HG03039 (cell line): Measurements from ENCODE around the gene HTR4.
"Not testable (repeated sequence)": the region's sequence is repeated elsewhere in the genome, so short reads cannot be mapped to it uniquely, and the experiment has no call there.

Experiments used
- ATAC-seq: cut with Tn5 transposase; IDR thresholded peaks from one replicate; pipeline ENCODE4 v1.9.1; 2021; ENCODE audit warnings: mild to moderate bottlenecking, moderate library complexity; ENCODE audit not compliant: unreplicated experiment

HTR4 gene

DNA sequence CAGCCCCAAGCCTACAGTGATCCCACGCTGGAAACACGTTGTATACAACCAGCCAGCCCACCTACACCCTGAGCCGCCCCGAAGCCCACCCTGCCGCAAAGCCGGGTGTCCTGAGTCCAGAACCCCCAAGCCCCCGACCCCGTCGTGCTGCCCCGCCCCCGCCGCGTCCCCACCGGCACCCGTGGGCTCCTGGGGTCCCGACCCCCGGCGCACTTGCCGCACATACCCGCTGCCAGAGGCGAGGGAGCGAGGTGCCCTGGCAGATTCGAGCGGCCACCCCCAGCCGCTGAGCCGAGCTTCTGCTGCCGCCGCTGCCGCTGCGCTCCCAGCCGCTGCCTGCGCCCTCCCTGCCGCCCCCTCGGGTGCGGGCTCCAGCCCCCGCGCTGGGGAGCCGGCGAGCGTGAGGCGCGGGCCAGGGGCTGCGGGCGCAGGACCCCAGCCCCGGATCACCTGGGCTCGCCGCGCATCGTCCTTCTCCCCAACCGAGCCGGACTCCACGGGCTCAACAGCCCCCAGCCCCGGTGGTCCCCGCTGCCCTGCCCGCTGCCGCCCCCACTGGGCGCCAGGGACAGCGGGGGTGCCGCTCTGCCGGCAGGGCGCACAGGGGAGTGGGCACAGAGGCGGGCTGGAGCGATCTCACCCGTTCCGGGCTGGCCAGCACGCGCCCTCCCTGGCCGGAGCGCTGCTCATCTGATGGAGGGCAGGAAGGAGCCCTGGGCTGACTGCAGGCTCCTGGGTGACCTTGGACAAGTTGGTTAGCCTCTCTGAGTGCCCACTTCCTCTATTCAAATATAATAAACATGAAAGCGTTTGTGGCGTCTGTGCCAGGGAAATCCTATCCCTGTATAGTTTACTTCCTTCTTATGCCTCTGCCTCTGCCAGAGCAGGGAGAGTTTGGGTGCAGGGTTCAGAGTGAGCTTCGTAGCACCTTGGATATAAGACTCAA lies at the start of gene HTR4:
Gene HTR4, minus strand, starts transcription at position 692 of the 946 bp plus-strand sequence. CDS start 17,513 bp downstream, outside the sequence.
- no peak for ATAC-seq

GRCh38 chr5:148702019-148702596 lies 47.8 kb upstream of the HTR4 start:
- ATAC-seq = no peak

DNA sequence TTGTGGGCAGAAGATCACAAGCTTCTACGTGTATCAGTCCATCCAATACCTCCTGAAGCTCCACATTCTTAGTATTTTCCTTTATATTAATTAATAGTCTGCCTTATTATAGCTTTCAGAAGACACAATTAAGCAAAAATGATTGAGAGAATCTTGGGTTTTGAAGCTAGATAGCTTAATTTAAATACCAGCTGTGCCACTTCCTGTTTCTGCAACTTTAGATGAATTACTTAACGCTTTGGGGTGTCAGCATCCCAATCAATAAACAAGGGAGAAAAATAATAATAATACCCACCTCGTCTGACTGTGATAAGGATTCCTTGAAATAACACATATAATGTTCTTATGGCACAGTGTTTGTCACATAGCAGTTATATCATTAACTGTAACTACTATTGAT lies 44.7 kb upstream of the HTR4 start:
- ATAC-seq = no peak

- no peak for ATAC-seq
Measured at GRCh38 chr5:148697809-148698196, 43.5 kb upstream of the HTR4 start.

GRCh38 chr5:148697180-148697808 lies 43.0 kb upstream of the HTR4 start:
- no peak for ATAC-seq

- ATAC-seq = no peak
Measured at GRCh38 chr5:148696187-148697036, 42.1 kb upstream of the HTR4 start.

DNA sequence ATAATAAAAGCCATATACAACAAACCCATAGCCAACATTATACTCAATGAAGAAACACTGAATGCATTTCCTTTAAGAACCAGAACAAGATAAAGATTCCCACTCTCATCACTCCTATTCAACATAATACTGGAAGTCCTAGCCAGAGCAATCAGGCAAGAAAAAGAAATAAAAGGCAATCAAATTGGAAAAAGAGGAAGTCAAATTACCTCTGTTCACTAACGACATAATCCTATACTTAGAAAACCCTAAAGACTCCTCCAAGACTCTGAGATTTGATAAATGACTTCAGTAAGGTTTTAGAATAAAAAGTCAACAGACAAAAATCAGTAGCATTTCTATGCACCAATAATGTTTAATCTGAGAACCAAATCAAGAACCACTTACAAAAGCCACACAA lies 36.6 kb upstream of the HTR4 start:
- no peak for ATAC-seq

DNA sequence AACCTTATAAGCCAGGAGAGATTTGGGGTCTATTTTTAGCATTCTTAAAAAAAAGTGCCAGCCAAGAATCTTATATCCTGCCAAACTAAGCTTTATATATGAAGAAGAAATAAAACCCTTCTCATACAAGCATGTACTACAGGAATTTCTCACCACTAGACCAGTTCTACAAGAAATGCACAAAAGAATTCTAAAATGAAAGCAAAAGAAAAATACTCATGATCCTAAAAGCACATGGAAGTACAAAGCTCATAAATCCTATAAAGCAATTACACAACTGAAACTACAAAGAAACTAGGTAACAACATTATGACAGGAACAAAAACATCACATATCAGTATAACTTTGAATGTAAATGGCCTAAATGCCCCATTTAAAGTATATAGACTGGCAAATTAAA lies 34.5 kb upstream of the HTR4 start:
- no peak for ATAC-seq

DNA sequence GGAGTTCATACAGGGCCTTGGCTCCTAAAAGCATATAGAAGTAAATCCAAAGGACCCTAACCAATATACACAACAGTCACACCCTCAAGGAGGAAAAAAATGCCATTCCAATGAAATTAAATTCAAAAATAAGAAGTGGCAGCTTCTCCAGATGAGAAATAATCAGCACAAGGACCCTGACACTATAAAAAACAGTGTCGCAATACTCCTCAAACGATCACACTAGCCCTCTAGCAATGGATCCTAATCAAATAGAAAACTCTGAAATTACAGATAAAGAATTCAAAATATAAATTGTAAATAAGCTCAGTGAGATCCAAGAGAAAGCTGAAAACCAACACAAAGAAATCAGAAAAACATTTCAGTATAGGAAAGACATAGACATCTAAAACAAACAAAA lies 33.5 kb upstream of the HTR4 start:
- ATAC-seq = no peak

DNA sequence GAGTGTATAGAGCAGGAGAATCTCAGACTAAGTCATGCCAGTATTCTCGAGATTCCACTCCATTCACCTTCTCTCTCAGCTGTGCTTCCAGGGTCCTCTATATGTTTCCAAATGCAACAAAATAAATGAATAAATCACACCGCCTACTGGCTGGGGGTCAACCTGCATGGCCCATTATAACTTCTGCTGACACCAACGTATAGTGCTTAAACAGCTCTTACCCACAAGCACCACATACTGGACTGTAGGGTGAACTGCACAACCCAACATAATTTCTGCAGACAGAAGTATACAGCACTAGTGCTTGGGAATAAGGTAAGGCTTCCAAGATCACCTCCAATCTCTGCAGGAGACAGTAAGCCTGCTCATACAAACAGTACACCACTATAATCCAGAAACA lies 33.1 kb upstream of the HTR4 start:
- peak; percentile 88 for ATAC-seq

DNA sequence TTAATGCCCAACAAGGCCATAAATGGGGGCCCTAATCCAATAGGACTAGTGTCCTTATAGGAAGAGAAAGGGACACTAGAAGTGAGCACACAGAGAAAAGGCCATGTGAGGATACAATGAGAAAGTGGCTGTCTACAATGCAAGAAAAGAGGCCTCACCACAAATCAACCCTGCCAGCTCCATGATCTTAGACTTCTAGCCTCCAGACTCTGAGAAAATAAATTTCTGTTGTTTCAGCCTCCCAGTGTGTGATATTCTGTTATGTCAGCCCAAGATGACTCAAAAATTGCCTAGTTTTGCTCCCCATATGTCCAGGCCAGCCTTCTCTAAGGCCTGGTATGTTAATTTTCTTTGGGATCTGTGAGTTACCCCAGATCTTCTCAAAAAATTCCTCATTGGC lies 32.3 kb upstream of the HTR4 start:
- ATAC-seq = no peak

GRCh38 chr5:148685520-148686134 lies 31.3 kb upstream of the HTR4 start:
- ATAC-seq = no peak

GRCh38 chr5:148684528-148684927 lies 30.2 kb upstream of the HTR4 start:
- no peak for ATAC-seq

DNA sequence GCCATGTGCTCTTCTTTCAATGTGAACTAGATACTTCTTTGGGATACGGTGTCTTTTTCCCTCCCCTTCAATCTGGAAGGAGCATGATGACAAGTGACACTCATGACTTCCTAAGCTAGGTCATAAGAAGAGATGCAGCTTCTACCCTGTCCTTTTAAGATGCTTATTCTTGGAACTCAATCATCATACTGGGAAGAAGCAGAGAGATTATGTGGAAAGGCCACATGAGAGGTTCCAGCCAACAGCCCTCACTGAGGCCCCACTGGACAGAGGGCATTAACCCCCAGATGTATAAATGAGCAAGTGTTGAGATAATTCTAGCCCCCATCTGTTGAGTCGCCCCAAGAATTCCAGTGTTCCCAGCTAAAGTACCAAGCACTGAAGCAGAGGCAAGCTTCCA lies 29.3 kb upstream of the HTR4 start:
- ATAC-seq = no peak

DNA sequence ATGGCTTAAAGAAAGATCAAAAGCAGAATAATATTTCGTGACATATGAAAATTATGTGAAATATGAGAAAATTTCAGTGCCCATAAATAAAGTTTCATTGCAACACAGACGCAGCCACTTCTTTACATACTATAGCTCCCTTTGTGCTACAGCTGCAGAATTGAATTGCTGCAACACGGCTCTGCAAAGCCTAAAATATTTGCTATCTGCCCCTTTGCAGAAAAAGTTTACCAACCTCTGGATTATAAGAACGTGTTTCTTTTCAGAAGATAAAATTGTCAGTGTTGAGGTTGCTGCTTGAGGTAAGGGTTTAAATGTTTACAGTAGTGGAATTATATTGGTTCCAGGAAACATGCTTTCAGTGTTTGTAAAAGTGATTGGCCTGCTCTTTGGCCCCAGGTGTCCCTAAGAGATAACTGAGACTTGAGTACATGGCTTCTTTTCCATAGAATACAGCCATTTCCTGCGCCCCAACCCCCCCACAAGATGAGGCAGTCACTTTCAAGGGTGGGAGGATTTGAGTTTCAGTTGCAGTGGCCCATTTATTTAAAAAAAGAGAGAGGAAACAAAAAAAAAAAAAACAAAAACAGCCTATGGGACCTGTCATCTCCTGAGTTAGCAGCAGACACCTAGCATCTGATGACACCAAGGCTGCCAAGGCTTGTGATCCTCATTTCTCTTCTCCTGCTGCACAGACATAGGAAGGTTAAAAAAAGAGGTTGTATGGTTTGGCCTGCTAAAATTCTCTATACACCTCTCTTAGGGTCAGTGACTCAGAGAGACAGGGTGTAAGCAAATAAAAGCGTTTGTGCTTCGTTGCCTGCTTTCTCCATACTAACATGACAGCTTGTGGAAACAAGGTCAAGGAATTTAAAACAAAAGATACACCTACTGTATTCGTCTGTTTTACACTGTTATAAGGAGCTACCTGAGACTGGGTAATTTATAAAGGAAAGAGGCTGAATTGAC lies 28.0 kb upstream of the HTR4 start:
- no peak for ATAC-seq

- ATAC-seq = no peak
Measured at GRCh38 chr5:148681157-148682057, 27.1 kb upstream of the HTR4 start.

DNA sequence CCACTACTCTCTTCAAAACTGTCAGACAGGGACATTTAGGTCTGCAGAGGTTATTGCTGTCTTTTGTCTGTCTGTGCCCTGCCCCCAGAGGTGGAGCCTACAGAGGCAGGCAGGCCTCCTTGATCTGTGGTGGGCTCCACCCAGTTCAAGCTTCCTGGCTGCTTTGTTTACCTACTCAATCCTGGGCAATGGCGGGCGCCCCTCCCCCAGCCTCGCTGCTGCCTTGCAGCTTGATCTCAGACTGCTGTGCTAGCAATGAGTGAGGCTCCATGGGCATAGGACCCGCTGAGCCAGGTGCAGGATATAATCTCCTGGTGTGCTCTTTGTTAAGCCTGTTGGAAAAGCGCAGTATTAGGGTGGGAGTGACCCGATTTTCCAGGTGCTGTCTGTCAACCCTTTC lies 19.4 kb upstream of the HTR4 start:
- not testable (repeated sequence) for ATAC-seq

- ATAC-seq = no peak
Measured at GRCh38 chr5:148666353-148666752, 12.0 kb upstream of the HTR4 start.
